ENCODE data around the gene ARHGEF7.

Gene ARHGEF7

DNA sequence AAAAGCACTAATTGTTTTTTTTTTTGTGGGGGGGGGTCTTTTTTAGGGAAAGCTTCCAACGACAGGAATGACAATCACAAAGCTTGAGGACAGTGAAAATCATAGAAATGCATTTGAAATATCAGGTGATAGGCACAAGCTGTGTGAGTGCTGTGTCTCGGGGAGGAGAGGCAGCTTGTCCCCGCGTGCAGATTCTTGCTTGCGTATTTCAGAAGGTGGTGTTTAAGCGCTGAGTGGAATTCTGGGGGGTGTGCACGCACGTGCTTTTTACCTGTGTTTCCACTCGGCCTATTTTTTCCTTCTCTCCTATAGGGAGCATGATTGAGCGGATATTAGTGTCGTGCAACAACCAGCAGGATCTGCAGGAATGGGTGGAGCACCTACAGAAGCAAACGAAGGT, 165.1 kb downstream of the ARHGEF7 start:
- peak overlapping the region; percentile 80 to 90 for H3K27ac ChIP-seq
- no peak for DNase-seq (ENCODE audit: low spot score)
- TF ChIP-seq, protein P1, sequence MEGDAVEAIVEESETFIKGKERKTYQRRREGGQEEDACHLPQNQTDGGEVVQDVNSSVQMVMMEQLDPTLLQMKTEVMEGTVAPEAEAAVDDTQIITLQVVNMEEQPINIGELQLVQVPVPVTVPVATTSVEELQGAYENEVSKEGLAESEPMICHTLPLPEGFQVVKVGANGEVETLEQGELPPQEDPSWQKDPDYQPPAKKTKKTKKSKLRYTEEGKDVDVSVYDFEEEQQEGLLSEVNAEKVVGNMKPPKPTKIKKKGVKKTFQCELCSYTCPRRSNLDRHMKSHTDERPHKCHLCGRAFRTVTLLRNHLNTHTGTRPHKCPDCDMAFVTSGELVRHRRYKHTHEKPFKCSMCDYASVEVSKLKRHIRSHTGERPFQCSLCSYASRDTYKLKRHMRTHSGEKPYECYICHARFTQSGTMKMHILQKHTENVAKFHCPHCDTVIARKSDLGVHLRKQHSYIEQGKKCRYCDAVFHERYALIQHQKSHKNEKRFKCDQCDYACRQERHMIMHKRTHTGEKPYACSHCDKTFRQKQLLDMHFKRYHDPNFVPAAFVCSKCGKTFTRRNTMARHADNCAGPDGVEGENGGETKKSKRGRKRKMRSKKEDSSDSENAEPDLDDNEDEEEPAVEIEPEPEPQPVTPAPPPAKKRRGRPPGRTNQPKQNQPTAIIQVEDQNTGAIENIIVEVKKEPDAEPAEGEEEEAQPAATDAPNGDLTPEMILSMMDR (IDR thresholded peaks at IDR 0.05): no peak
- no peak overlapping the region for H3K4me3 ChIP-seq

DNA sequence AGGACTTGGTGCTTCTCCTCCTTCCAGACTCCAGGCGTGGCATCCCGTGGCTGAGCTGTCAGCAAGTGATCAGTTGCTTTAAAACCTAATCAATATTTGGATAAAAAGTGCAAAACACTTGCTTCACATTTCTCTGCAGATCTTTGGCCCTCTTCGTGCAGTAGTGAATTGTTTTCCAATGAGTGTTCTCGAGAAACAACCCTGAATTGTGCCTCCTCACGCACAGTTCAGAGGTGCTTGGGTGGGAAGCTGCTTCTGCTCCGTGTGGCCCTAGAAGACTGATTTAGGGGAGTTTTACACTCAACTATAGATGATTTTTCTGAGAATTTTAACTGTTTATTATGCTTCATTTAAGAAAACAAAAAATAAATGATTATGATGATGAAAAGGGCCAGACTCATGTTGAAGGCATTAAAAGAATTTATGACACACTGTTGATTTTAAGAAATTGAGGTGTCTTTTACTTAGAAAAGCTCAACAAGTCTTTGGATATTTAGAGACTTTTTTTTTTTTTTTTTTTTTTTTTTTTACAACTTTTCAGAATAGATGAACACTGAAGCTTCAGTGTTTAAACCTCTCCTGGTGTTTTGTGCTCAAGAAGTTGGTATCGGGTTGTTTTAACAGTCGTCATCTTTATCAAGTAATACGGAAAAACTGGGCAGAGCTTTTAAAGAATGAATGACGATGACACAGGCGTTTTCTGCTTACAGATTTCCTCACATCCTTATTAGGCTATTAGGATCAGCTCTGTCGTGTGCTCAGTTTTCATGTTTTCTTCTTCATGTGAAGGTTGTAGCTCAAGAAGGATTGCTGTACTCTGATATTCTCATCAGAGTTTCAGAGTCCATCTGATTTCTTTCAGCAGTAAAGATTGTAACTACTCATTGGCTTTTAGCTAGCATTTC, 165.8 kb downstream of the ARHGEF7 start:
- DNase-seq (ENCODE audit: low spot score): no peak
- TF ChIP-seq, protein P1 (IDR thresholded peaks at IDR 0.05): no peak
- H3K27ac ChIP-seq: peak overlapping the region; percentile 87 to 90
- H3K4me3 ChIP-seq: no peak overlapping the region

DNA sequence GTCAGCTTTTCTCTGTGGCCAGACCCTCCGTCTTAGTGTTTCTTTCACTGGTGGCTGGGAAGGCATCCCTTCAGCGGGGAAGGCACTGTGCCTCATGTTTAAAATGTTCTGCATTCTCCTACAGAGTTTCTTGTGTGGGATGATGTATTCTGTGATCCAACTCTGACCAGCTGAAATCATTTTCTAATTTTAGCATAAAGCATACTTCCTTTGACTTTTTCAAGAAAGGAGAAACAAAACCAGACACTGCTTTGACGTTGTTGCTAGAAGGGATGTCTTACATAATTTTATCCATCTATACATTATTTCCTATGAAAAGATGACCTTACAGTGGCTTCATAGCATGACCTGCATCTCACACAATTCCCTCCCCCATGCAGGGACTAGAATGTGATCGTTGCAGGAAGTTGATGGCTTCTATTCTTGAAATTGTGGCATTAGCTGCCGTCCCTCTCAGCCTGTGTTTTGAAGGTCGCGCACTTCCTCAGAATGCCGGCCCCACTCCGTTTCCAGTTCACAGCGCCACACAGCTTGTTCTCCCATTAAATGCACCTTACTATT, 166.7 kb downstream of the ARHGEF7 start:
- TF ChIP-seq, protein P1 (IDR thresholded peaks at IDR 0.05): no peak
- H3K4me3 ChIP-seq: peak overlapping the region; percentile 27
- no peak for DNase-seq (ENCODE audit: low spot score)

DNA sequence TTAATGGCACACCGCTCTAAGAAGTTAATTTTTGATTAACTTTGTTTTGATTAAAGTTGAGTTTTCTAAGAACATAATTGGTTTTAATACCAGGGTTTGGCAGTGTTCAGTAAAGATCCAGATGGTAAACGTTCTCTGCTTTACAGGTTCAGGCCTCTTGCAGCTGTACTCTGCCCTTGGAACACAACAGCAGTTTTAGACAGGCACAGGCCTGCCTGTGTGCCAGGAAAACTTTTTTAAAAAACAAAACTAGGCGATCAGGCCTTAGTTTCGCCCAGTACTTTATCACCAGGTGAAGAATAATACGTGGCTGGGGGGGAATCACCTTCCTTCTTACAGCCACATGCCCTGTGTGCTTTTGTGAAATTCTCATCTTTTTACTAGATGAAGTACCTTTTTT, 167.3 kb downstream of the ARHGEF7 start:
- TF ChIP-seq, protein P1 (IDR thresholded peaks at IDR 0.05): no peak
- no peak for DNase-seq (ENCODE audit: low spot score)
- Histone ChIP-seq H3K4me3 (no peak overlapping the region), H3K27ac (peak overlapping the region; percentile 87 to 90)

More for the DNA sequence above, 166.7 kb downstream of the ARHGEF7 start:
- peak overlapping the region; percentile 87 to 90 for H3K27ac ChIP-seq

DNA sequence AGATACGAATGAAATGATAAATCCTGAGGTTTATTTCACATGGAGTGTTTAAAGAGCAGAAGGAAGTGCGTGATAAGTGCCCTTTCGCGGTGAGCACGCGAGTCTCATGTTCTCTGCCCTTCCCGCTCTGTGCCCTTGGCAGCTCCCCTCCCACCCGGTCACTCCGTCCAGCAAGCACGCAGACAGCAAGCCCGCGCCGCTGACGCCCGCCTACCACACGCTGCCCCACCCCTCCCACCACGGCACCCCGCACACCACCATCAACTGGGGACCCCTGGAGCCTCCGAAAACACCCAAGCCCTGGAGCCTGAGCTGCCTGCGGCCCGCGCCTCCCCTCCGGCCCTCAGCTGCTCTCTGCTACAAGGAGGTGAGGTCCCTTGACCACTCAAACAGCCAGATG, 167.9 kb downstream of the ARHGEF7 start:
- DNase-seq (ENCODE audit: low spot score): no peak
- H3K27ac ChIP-seq: peak overlapping the region; percentile 87 to 90
- H3K4me3 ChIP-seq: no peak overlapping the region
- TF ChIP-seq, protein P1 (IDR thresholded peaks at IDR 0.05): no peak

DNA sequence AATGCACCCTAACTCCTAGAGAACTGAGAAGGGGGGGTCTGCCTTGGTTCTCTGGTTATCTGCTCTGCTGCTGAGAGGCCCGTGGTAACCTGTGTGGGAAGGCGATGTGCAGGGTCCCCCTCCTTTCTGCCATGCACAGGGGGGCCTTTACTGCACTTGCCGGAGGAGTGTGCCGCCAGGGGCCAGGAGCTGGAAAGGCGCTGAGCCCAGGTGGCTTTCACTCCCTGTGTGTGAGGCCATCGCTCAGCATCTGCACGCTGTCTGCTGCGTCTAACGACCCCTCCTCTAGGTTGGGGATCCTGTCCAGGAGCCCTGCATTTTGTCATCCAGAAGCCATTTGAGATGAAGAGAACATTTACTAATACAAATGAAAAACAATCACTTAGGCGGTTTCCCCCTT, 168.3 kb downstream of the ARHGEF7 start:
- no peak for DNase-seq (ENCODE audit: low spot score)
- TF ChIP-seq, protein P1 (IDR thresholded peaks at IDR 0.05): no peak
- Histone ChIP-seq H3K4me3 (no peak overlapping the region), H3K27ac (peak overlapping the region; percentile 87 to 90)
